Suprapubic skin (tissue), 3 donors: ENCODE measurements around the gene TSSC4.

ENCODE experiments used
- POLR2AphosphoS5 ChIP-seq, 3 donors: sonication (generic); formaldehyde crosslinking; IDR thresholded peaks; one replicate each; pipeline ENCODE4 v1.6.1; 2017; ENCODE audit warnings: antibody characterized with exemption in 3 of 3
- TF ChIP-seq, protein P1 (sequence below), 2 donors: fragments of 200-600 bp in 1 of 2; fragments of 450-650 bp in 1 of 2; sonication (generic) in 1 of 2; IDR thresholded peaks; one replicate each; pipeline ENCODE4 v1.5.1; 2016 to 2019; ENCODE audit warnings: antibody characterized with exemption in 2 of 2, mild to moderate bottlenecking in 1 of 2, moderate library complexity in 1 of 2

DNA sequence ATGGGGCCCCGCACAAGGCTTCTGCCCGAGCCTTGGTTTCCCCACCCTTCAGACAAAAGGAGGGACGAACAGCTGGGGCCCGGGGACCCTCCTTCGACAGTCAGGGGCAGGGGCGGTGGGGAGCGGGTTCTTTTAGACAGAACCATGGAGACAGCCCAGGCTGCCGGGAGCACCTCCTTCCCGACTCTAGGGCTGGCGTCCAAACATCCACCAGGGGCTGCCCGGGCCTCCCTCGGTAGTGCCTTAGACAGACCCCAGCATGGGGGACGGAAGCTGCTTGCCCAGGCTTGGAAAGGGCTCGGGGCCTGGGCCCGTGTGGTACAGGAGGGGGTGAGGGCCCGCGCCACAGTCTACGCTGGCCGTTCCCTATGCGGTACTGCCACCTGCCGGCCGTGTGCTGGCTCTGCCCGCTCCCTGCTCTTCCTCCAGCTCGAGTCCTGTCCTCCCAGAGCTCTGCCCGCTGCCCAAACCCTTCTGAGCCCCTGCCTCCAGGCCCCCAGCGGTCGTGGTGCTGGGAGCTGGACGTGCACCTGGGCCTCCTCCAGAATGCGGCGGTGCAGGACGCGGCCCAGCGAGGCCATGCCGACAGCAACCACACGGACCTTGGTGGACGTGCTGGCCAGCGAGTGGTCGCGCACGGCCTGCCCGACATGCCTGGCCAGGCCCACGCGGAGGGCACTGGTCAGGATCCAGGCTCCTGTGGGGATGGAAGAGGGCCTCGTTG lies 20.1 kb downstream of the TSSC4 start:
- no peak for TF ChIP-seq POLR2AphosphoS5 (IDR thresholded peaks at IDR 0.05)
- TF ChIP-seq, protein P1, sequence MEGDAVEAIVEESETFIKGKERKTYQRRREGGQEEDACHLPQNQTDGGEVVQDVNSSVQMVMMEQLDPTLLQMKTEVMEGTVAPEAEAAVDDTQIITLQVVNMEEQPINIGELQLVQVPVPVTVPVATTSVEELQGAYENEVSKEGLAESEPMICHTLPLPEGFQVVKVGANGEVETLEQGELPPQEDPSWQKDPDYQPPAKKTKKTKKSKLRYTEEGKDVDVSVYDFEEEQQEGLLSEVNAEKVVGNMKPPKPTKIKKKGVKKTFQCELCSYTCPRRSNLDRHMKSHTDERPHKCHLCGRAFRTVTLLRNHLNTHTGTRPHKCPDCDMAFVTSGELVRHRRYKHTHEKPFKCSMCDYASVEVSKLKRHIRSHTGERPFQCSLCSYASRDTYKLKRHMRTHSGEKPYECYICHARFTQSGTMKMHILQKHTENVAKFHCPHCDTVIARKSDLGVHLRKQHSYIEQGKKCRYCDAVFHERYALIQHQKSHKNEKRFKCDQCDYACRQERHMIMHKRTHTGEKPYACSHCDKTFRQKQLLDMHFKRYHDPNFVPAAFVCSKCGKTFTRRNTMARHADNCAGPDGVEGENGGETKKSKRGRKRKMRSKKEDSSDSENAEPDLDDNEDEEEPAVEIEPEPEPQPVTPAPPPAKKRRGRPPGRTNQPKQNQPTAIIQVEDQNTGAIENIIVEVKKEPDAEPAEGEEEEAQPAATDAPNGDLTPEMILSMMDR (IDR thresholded peaks at IDR 0.05), result peak; percentile 63 to 93
